ENCODE results near the gene CLCN2.
A peak's percentile ranks its signal among the peaks of the same experiment; 100 is the strongest.

Gene CLCN2

GRCh38 chr3:184359610-184360009 is 1.8 kb downstream of the CLCN2 start:
- H3K4me3 ChIP-seq (ENCODE audit: low read length), result no peak overlapping the region
- H3K4ac ChIP-seq (ENCODE audit: low read depth, low read length), result no peak overlapping the region
- no peak overlapping the region for H4K5ac ChIP-seq (ENCODE audit: low read length)
- H4K8ac ChIP-seq (ENCODE audit: low read depth, low read length), result no peak overlapping the region
- H2BK15ac ChIP-seq (replicated peaks; ENCODE audit: low read depth), result no peak overlapping the region
- H3K18ac ChIP-seq (ENCODE audit: low read length), result no peak overlapping the region
- no peak for DNase-seq
- H2AK5ac ChIP-seq (ENCODE audit: low read length), result no peak overlapping the region
- no peak overlapping the region for H2BK120ac ChIP-seq (ENCODE audit: low read depth, low read length)
- no peak overlapping the region for H2BK5ac ChIP-seq (ENCODE audit: low read length)
- H3K79me1 ChIP-seq (ENCODE audit: low read length), result peaks cover 8% of the 10 kb centered on the region
- H3K79me2 ChIP-seq (ENCODE audit: control insufficient read depth, insufficient read depth, low read length), result peaks cover 8% of the 10 kb centered on the region
- H3K9ac ChIP-seq (ENCODE audit: low read length), result peak overlapping the region; percentile 56
- no peaks in the 10 kb centered on the region for H3K27me3 ChIP-seq (ENCODE audit: insufficient read depth, low read length, poor library complexity)
- peak overlapping the region; percentile 73 for H3K56ac ChIP-seq (ENCODE audit: low read length)
- H3K4me2 ChIP-seq (ENCODE audit: low read length), result no peak overlapping the region
- no CpG with 5 or more reads among the region's 9 CpGs for WGBS (ENCODE audit: extremely low coverage, insufficient coverage, low lambda C conversion rate)
- peaks cover 2% of the 10 kb centered on the region for H3K36me3 ChIP-seq (ENCODE audit: control insufficient read depth, insufficient read depth, low read length)
- no peak overlapping the region for H3K27ac ChIP-seq (ENCODE audit: low read depth, low read length)
- H3K4me1 ChIP-seq (ENCODE audit: control insufficient read depth, low read depth, low read length), result peaks cover 11% of the 10 kb centered on the region
- H3K23ac ChIP-seq (ENCODE audit: low read length), result peak overlapping the region; percentile 37

DNA sequence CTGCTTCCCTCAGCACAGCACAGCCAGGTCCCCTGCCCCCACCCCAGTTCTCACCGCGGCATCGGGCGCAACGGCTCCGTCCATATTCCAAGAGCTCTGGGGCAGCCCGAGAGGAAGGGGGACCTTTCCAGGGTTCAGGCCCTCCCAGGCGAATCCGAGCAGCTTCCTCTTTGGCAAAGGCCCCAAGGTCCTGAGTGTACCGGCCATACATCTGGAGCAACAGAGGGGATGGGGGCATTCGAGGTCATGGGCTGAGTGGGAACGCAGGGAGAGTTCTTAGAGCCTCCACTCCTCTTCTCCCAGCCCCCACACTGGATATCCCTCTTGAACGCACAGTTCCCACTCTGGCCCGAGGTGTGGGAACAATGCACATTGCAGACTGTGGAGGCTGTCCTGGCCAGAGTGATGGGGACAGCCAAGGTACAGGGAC is 2.5 kb downstream of the CLCN2 start:
- no peak overlapping the region for H3K23ac ChIP-seq (ENCODE audit: low read length)
- peaks cover 5% of the 10 kb centered on the region for H3K79me1 ChIP-seq (ENCODE audit: low read length)
- H4K5ac ChIP-seq (ENCODE audit: low read length), result no peak overlapping the region
- no peak overlapping the region for H3K4me3 ChIP-seq (ENCODE audit: low read length)
- no peak overlapping the region for H2AK5ac ChIP-seq (ENCODE audit: low read length)
- H2BK120ac ChIP-seq (ENCODE audit: low read depth, low read length), result no peak overlapping the region
- no peak for DNase-seq
- H3K56ac ChIP-seq (ENCODE audit: low read length), result no peak overlapping the region
- H3K4me2 ChIP-seq (ENCODE audit: low read length), result no peak overlapping the region
- H2BK15ac ChIP-seq (replicated peaks; ENCODE audit: low read depth), result no peak overlapping the region
- no peaks in the 10 kb centered on the region for H3K27me3 ChIP-seq (ENCODE audit: insufficient read depth, low read length, poor library complexity)
- H3K4me1 ChIP-seq (ENCODE audit: control insufficient read depth, low read depth, low read length), result peaks cover 11% of the 10 kb centered on the region
- H3K27ac ChIP-seq (ENCODE audit: low read depth, low read length), result no peak overlapping the region
- H3K9ac ChIP-seq (ENCODE audit: low read length), result no peak overlapping the region
- no peak overlapping the region for H3K4ac ChIP-seq (ENCODE audit: low read depth, low read length)
- peaks cover 5% of the 10 kb centered on the region for H3K79me2 ChIP-seq (ENCODE audit: control insufficient read depth, insufficient read depth, low read length)
- no peak overlapping the region for H3K18ac ChIP-seq (ENCODE audit: low read length)
- no peak overlapping the region for H2BK5ac ChIP-seq (ENCODE audit: low read length)
- H4K8ac ChIP-seq (ENCODE audit: low read depth, low read length), result no peak overlapping the region
- WGBS (ENCODE audit: extremely low coverage, insufficient coverage, low lambda C conversion rate), result no CpG with 5 or more reads among the region's 14 CpGs
- peaks cover 2% of the 10 kb centered on the region for H3K36me3 ChIP-seq (ENCODE audit: control insufficient read depth, insufficient read depth, low read length)

DNA sequence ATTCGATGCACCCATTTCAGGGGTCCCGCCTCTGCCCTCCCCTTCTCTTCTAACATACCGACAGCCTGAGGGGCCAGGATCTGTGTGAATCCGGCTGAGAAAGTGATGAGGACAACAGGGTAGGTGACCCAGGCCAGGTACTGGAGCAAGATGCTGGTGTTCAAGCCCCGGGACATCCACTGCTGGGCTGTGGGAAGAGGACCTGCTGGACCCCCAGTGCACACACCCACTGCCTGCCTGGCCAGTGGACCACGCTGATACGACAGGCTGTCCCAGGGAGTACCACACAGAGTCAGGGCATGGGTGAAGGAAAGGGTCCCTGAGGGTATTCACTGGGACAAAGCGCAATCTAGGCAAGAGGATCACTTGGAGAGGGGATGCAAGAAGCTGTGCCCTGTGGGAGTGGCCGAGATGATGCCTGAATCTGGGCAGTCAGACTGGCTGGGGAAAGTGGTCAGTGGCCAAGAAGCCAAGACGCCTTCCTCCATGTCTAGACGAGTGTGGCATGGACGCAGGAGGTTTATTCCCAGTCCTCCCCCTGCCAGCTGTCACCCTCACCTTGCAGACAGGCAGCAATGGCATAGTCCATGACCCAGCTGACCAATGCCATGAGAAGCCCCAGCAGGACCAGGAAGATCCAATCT is 3.2 kb downstream of the CLCN2 start:
- Histone ChIP-seq H3K27ac (ENCODE audit: low read depth, low read length) (no peak overlapping the region), H3K23ac (ENCODE audit: low read length) (no peak overlapping the region), H3K4me1 (ENCODE audit: control insufficient read depth, low read depth, low read length) (peaks cover 11% of the 10 kb centered on the region), H3K18ac (ENCODE audit: low read length) (no peak overlapping the region), H3K4me3 (ENCODE audit: low read length) (no peak overlapping the region), H3K79me1 (ENCODE audit: low read length) (peaks cover 3% of the 10 kb centered on the region), H2BK120ac (ENCODE audit: low read depth, low read length) (no peak overlapping the region), H3K4ac (ENCODE audit: low read depth, low read length) (no peak overlapping the region), H2BK15ac (replicated peaks; ENCODE audit: low read depth) (no peak overlapping the region), H3K4me2 (ENCODE audit: low read length) (no peak overlapping the region), H2BK5ac (ENCODE audit: low read length) (no peak overlapping the region), H4K5ac (ENCODE audit: low read length) (no peak overlapping the region), H3K79me2 (ENCODE audit: control insufficient read depth, insufficient read depth, low read length) (no peaks in the 10 kb centered on the region), H4K8ac (ENCODE audit: low read depth, low read length) (no peak overlapping the region), H3K36me3 (ENCODE audit: control insufficient read depth, insufficient read depth, low read length) (peaks cover 2% of the 10 kb centered on the region), H3K9ac (ENCODE audit: low read length) (no peak overlapping the region), H2AK5ac (ENCODE audit: low read length) (no peak overlapping the region), H3K56ac (ENCODE audit: low read length) (no peak overlapping the region), H3K27me3 (ENCODE audit: insufficient read depth, low read length, poor library complexity) (no peaks in the 10 kb centered on the region)
- DNase-seq, result no peak
- WGBS (ENCODE audit: extremely low coverage, insufficient coverage, low lambda C conversion rate), result no CpG with 5 or more reads among the region's 12 CpGs

DNA sequence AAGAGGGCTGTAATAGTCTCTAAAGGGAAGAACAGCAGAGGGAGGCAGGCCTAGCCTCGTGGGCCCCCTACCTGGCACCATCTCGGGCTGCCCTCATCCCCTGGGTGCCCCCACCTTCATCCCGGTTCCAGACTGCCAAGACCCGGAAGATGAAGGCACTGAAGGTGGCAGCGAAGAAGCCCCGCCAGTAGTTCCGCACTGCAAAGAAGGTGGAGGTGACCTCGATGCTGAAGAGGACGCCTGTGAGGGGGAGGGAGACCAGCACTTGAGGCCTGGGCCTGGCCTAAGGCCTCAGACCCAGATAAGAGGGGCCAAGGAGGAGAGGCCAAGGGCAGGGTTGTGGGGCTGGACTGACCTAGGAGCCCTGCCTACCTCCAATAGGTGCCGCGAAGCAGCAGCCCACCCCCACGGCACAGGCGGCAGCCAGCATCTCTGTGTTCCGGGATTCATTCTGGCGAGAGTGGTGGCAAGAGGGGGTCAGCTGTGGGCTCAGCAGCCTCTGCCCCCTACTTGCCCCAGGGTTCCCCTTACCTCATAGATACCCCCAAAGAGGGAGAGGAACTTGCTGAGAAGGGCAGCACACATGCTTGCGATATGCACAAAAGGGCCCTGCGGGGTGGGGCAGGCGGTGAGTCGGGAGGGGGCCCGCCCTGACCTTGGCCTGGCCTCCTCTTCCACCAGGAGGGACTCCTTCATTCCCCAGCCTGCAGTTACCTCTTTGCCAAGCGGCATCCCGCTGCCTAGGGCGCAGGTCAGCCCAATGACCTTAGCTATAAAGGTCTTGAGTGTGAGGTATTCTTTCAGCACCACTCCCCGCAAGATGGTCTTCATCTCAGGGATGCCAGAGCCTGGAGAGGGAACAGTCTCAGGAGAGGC is 3.9 kb downstream of the CLCN2 start:
- no peak for DNase-seq
- H2AK5ac ChIP-seq (ENCODE audit: low read length), result no peak overlapping the region

DNA sequence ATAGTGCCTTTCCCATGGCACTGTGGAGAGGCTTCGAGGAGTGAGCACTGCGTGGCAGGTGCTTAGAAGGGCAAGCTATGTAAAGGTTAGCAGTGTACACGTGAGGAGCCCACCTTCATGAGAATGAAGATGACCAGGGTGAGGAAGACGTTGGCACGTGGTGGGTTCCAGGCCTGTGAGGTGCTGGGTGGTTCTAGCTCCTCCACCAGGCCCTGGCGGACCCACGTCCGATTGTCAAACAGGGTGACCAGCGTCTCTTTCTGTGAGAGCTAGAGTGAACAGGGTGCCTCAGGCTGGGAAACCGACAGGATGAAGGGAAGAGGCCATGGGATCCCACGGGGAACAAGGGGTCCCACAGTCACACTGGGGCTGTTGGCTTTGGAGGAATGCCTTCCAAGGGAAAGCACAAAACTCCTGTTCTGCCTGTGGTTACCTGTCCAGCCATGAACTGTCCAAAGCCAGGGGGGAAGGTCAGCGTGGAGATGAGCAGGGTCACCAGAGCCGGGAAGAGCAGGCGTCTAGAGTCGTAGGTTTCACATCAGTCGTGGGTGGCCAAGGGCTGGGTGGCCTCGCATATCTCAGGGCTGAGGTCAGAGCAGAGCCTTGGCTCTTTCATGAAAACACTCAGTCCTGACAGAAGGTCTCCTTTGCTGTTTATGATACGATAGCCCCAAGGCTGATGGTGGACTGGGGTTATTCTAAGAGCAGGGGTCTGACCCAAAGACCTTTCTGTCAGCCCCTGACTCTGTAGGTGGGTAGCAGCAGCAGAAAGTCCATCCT is 6.0 kb downstream of the CLCN2 start:
- Histone ChIP-seq H3K27me3 (ENCODE audit: insufficient read depth, low read length, poor library complexity) (no peaks in the 10 kb centered on the region), H3K4me1 (ENCODE audit: control insufficient read depth, low read depth, low read length) (peaks cover 10% of the 10 kb centered on the region), H4K8ac (ENCODE audit: low read depth, low read length) (no peak overlapping the region), H3K9ac (ENCODE audit: low read length) (no peak overlapping the region), H2AK5ac (ENCODE audit: low read length) (no peak overlapping the region), H3K79me2 (ENCODE audit: control insufficient read depth, insufficient read depth, low read length) (no peaks in the 10 kb centered on the region), H3K23ac (ENCODE audit: low read length) (no peak overlapping the region), H3K27ac (ENCODE audit: low read depth, low read length) (no peak overlapping the region), H3K56ac (ENCODE audit: low read length) (no peak overlapping the region), H3K18ac (ENCODE audit: low read length) (no peak overlapping the region), H4K5ac (ENCODE audit: low read length) (no peak overlapping the region), H3K4me3 (ENCODE audit: low read length) (no peak overlapping the region), H3K4ac (ENCODE audit: low read depth, low read length) (no peak overlapping the region), H3K4me2 (ENCODE audit: low read length) (no peak overlapping the region), H2BK120ac (ENCODE audit: low read depth, low read length) (no peak overlapping the region), H2BK15ac (replicated peaks; ENCODE audit: low read depth) (no peak overlapping the region), H3K36me3 (ENCODE audit: control insufficient read depth, insufficient read depth, low read length) (peaks cover 4% of the 10 kb centered on the region), H3K79me1 (ENCODE audit: low read length) (peaks cover 2% of the 10 kb centered on the region), H2BK5ac (ENCODE audit: low read length) (no peak overlapping the region)
- no CpG with 5 or more reads among the region's 18 CpGs for WGBS (ENCODE audit: extremely low coverage, insufficient coverage, low lambda C conversion rate)
- DNase-seq, result no peak

More for the DNA sequence above, 3.9 kb downstream of the CLCN2 start:
- Histone ChIP-seq H3K4ac (ENCODE audit: low read depth, low read length) (no peak overlapping the region), H2BK120ac (ENCODE audit: low read depth, low read length) (no peak overlapping the region), H3K79me1 (ENCODE audit: low read length) (peaks cover 3% of the 10 kb centered on the region), H3K4me1 (ENCODE audit: control insufficient read depth, low read depth, low read length) (peaks cover 11% of the 10 kb centered on the region), H2BK5ac (ENCODE audit: low read length) (no peak overlapping the region), H4K8ac (ENCODE audit: low read depth, low read length) (no peak overlapping the region), H3K27me3 (ENCODE audit: insufficient read depth, low read length, poor library complexity) (no peaks in the 10 kb centered on the region), H3K79me2 (ENCODE audit: control insufficient read depth, insufficient read depth, low read length) (no peaks in the 10 kb centered on the region), H3K18ac (ENCODE audit: low read length) (no peak overlapping the region), H3K23ac (ENCODE audit: low read length) (no peak overlapping the region), H3K56ac (ENCODE audit: low read length) (no peak overlapping the region), H3K9ac (ENCODE audit: low read length) (no peak overlapping the region), H3K4me2 (ENCODE audit: low read length) (no peak overlapping the region), H3K27ac (ENCODE audit: low read depth, low read length) (no peak overlapping the region), H4K5ac (ENCODE audit: low read length) (no peak overlapping the region), H2BK15ac (replicated peaks; ENCODE audit: low read depth) (no peak overlapping the region), H3K4me3 (ENCODE audit: low read length) (no peak overlapping the region), H3K36me3 (ENCODE audit: control insufficient read depth, insufficient read depth, low read length) (peaks cover 4% of the 10 kb centered on the region)
- WGBS (ENCODE audit: extremely low coverage, insufficient coverage, low lambda C conversion rate), result no CpG with 5 or more reads among the region's 24 CpGs

Measured in mesendoderm (in vitro differentiated cells).